Astrocyte (in vitro differentiated cells and primary cell): Measurements from ENCODE around the gene SLC39A5.

Source experiments
- CTCF ChIP-seq: IDR thresholded peaks from 2 replicates; pipeline ENCODE4 v1.5.1; 2011; ENCODE audit warnings: low read depth, mild to moderate bottlenecking, inconsistent platforms, low read length, moderate library complexity; ENCODE audit not compliant: insufficient read depth
- EZH2 ChIP-seq: IDR thresholded peaks from 2 replicates; pipeline ENCODE4 v1.6.1; 2012; ENCODE audit warnings: mild to moderate bottlenecking, low read length, inconsistent platforms; ENCODE audit not compliant: insufficient read depth

DNA sequence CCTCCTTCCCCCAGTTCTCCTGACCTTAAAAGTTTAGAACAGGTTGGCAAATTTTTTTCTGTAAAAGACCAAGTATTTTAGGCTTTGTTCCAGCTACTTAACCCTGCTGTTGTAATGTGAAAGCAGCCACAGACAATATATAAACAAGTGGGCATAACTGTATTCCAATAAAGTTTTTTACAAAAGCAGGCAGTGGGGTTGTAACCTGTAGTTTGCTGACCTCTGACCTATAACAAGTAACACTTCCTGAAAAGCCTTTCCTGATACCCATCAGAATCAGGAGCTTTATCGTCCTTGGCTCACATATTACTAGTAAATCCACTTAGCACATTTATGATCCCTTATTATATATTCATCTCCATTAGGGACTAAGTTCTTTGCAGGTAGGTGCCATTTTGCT, 27.5 kb upstream of the SLC39A5 start:
- TF ChIP-seq CTCF (no peak), EZH2 (no peak)
